Measurements from ENCODE around the gene DEGS2.

Gene DEGS2

GRCh38 chr14:100114109-100114765 lies 45.2 kb downstream of the DEGS2 start:
- Histone ChIP-seq H4K8ac (ENCODE audit: low read depth, low read length) (no peak overlapping the region), H3K14ac (ENCODE audit: low read length) (no peak overlapping the region), H4K12ac (ENCODE audit: low read depth, low read length) (no peak overlapping the region), H3K9me3 (ENCODE audit: insufficient read depth, low read depth, low read length) (no peaks in the 10 kb centered on the region), H2BK12ac (ENCODE audit: low read length) (no peak overlapping the region), H3K4me3 (ENCODE audit: low read depth, low read length) (no peak overlapping the region), H3K79me1 (ENCODE audit: low read length) (no peaks in the 10 kb centered on the region), H4K91ac (ENCODE audit: low read depth, low read length) (no peak overlapping the region), H3K23ac (ENCODE audit: low read length) (no peak overlapping the region), H3K79me2 (ENCODE audit: control insufficient read depth, insufficient read depth, low read length, poor library complexity) (no peaks in the 10 kb centered on the region), H2BK120ac (ENCODE audit: insufficient read depth, low read length, poor library complexity) (no peak overlapping the region), H3K4me1 (ENCODE audit: control insufficient read depth in 1 of 2, insufficient read depth in 2 of 2, low read length in 2 of 2) (peaks cover 4 to 8% of the 10 kb centered on the region in 2 experiments), H2AFZ (ENCODE audit: insufficient read depth, low read length, poor library complexity) (no peak overlapping the region), H2AK5ac (ENCODE audit: low read length) (no peak overlapping the region), H3K4me2 (ENCODE audit: low read length) (no peak overlapping the region), H3K27ac (ENCODE audit: low read depth, low read length) (no peak overlapping the region), H3K18ac (ENCODE audit: low read length) (no peak overlapping the region), H2BK5ac (ENCODE audit: low read depth, low read length, poor library complexity) (no peak overlapping the region), H3K4ac (ENCODE audit: low read depth, low read length) (no peak overlapping the region), H3K9ac (ENCODE audit: low read length) (no peak overlapping the region), H3K27me3 (ENCODE audit: insufficient read depth, low read length) (no peaks in the 10 kb centered on the region), H3K36me3 (ENCODE audit: control insufficient read depth in 1 of 2, insufficient read depth in 2 of 2, low read length in 2 of 2) (no peaks in the 10 kb centered on the region)
- DNase-seq: no peak
- WGBS (ENCODE audit: extremely low coverage, insufficient coverage, insufficient read length): no CpG with 5 or more reads among the region's 13 CpGs

GRCh38 chr14:100111931-100112704 lies 47.3 kb downstream of the DEGS2 start:
- Histone ChIP-seq H4K8ac (ENCODE audit: low read depth, low read length) (no peak overlapping the region), H3K4ac (ENCODE audit: low read depth, low read length) (no peak overlapping the region), H3K18ac (ENCODE audit: low read length) (no peak overlapping the region), H2AFZ (ENCODE audit: insufficient read depth, low read length, poor library complexity) (no peak overlapping the region), H3K4me1 (ENCODE audit: control insufficient read depth in 1 of 2, insufficient read depth in 2 of 2, low read length in 2 of 2) (peaks cover 13 to 18% of the 10 kb centered on the region in 2 experiments), H4K91ac (ENCODE audit: low read depth, low read length) (no peak overlapping the region), H2AK5ac (ENCODE audit: low read length) (no peak overlapping the region), H2BK5ac (ENCODE audit: low read depth, low read length, poor library complexity) (no peak overlapping the region), H3K4me3 (ENCODE audit: low read depth, low read length) (no peak overlapping the region), H3K79me2 (ENCODE audit: control insufficient read depth, insufficient read depth, low read length, poor library complexity) (no peaks in the 10 kb centered on the region), H3K27ac (ENCODE audit: low read depth, low read length) (no peak overlapping the region), H3K9me3 (ENCODE audit: insufficient read depth, low read depth, low read length) (no peaks in the 10 kb centered on the region), H2BK120ac (ENCODE audit: insufficient read depth, low read length, poor library complexity) (no peak overlapping the region), H2BK12ac (ENCODE audit: low read length) (no peak overlapping the region), H3K23ac (ENCODE audit: low read length) (no peak overlapping the region), H3K4me2 (ENCODE audit: low read length) (no peak overlapping the region), H3K36me3 (ENCODE audit: control insufficient read depth in 1 of 2, insufficient read depth in 2 of 2, low read length in 2 of 2) (no peaks in the 10 kb centered on the region), H4K12ac (ENCODE audit: low read depth, low read length) (no peak overlapping the region), H3K9ac (ENCODE audit: low read length) (no peak overlapping the region), H3K27me3 (ENCODE audit: insufficient read depth, low read length) (no peaks in the 10 kb centered on the region), H3K14ac (ENCODE audit: low read length) (no peak overlapping the region), H3K79me1 (ENCODE audit: low read length) (no peaks in the 10 kb centered on the region)
- no peak for DNase-seq
- no CpG with 5 or more reads among the region's 11 CpGs for WGBS (ENCODE audit: extremely low coverage, insufficient coverage, insufficient read length)

- H3K4me3 ChIP-seq (ENCODE audit: low read depth, low read length): no peak overlapping the region
- H3K14ac ChIP-seq (ENCODE audit: low read length): no peak overlapping the region
- H3K9me3 ChIP-seq (ENCODE audit: insufficient read depth, low read depth, low read length): no peaks in the 10 kb centered on the region
- no peaks in the 10 kb centered on the region for H3K27me3 ChIP-seq (ENCODE audit: insufficient read depth, low read length)
- no peak overlapping the region for H2AK5ac ChIP-seq (ENCODE audit: low read length)
- H3K4me2 ChIP-seq (ENCODE audit: low read length): no peak overlapping the region
- H3K27ac ChIP-seq (ENCODE audit: low read depth, low read length): no peak overlapping the region
- H2BK12ac ChIP-seq (ENCODE audit: low read length): no peak overlapping the region
- no peak overlapping the region for H3K9ac ChIP-seq (ENCODE audit: low read length)
- no peaks in the 10 kb centered on the region for H3K79me1 ChIP-seq (ENCODE audit: low read length)
- no peak overlapping the region for H2AFZ ChIP-seq (ENCODE audit: insufficient read depth, low read length, poor library complexity)
- H3K23ac ChIP-seq (ENCODE audit: low read length): no peak overlapping the region
- H3K18ac ChIP-seq (ENCODE audit: low read length): no peak overlapping the region
- no peaks in the 10 kb centered on the region for H3K36me3 ChIP-seq (ENCODE audit: control insufficient read depth in 1 of 2, insufficient read depth in 2 of 2, low read length in 2 of 2)
- WGBS (ENCODE audit: extremely low coverage, insufficient coverage, insufficient read length): no CpG with 5 or more reads among the region's 6 CpGs
- no peak overlapping the region for H4K91ac ChIP-seq (ENCODE audit: low read depth, low read length)
- no peak overlapping the region for H2BK5ac ChIP-seq (ENCODE audit: low read depth, low read length, poor library complexity)
- no peak overlapping the region for H2BK120ac ChIP-seq (ENCODE audit: insufficient read depth, low read length, poor library complexity)
- no peak overlapping the region for H3K4ac ChIP-seq (ENCODE audit: low read depth, low read length)
- H3K4me1 ChIP-seq (ENCODE audit: control insufficient read depth in 1 of 2, insufficient read depth in 2 of 2, low read length in 2 of 2): peaks cover 14 to 18% of the 10 kb centered on the region in 2 experiments
- H4K12ac ChIP-seq (ENCODE audit: low read depth, low read length): no peak overlapping the region
- no peaks in the 10 kb centered on the region for H3K79me2 ChIP-seq (ENCODE audit: control insufficient read depth, insufficient read depth, low read length, poor library complexity)
- DNase-seq: no peak
- H4K8ac ChIP-seq (ENCODE audit: low read depth, low read length): no peak overlapping the region
Observed at GRCh38 chr14:100110816-100111215, 48.6 kb downstream of the DEGS2 start.

GRCh38 chr14:100109594-100109955 lies 49.9 kb downstream of the DEGS2 start:
- Histone ChIP-seq H3K14ac (ENCODE audit: low read length) (no peak overlapping the region), H4K12ac (ENCODE audit: low read depth, low read length) (no peak overlapping the region), H4K8ac (ENCODE audit: low read depth, low read length) (no peak overlapping the region), H3K27ac (ENCODE audit: low read depth, low read length) (no peak overlapping the region), H3K9me3 (ENCODE audit: insufficient read depth, low read depth, low read length) (no peaks in the 10 kb centered on the region), H4K91ac (ENCODE audit: low read depth, low read length) (no peak overlapping the region), H2BK5ac (ENCODE audit: low read depth, low read length, poor library complexity) (no peak overlapping the region), H2BK120ac (ENCODE audit: insufficient read depth, low read length, poor library complexity) (no peak overlapping the region), H3K18ac (ENCODE audit: low read length) (no peak overlapping the region), H2AFZ (ENCODE audit: insufficient read depth, low read length, poor library complexity) (no peak overlapping the region), H2AK5ac (ENCODE audit: low read length) (no peak overlapping the region), H3K4ac (ENCODE audit: low read depth, low read length) (no peak overlapping the region), H3K27me3 (ENCODE audit: insufficient read depth, low read length) (no peaks in the 10 kb centered on the region), H3K4me2 (ENCODE audit: low read length) (no peak overlapping the region), H3K23ac (ENCODE audit: low read length) (no peak overlapping the region), H2BK12ac (ENCODE audit: low read length) (no peak overlapping the region), H3K9ac (ENCODE audit: low read length) (no peak overlapping the region), H3K79me1 (ENCODE audit: low read length) (no peaks in the 10 kb centered on the region), H3K36me3 (ENCODE audit: control insufficient read depth in 1 of 2, insufficient read depth in 2 of 2, low read length in 2 of 2) (no peaks in the 10 kb centered on the region), H3K79me2 (ENCODE audit: control insufficient read depth, insufficient read depth, low read length, poor library complexity) (no peaks in the 10 kb centered on the region), H3K4me3 (ENCODE audit: low read depth, low read length) (no peak overlapping the region), H3K4me1 (ENCODE audit: control insufficient read depth in 1 of 2, insufficient read depth in 2 of 2, low read length in 2 of 2) (peaks cover 14 to 18% of the 10 kb centered on the region in 2 experiments)
- DNase-seq: no peak
- WGBS (ENCODE audit: extremely low coverage, insufficient coverage, insufficient read length): no CpG with 5 or more reads among the region's 9 CpGs

Data from trophoblast cell (in vitro differentiated cells and primary cell).